Heart left ventricle (tissue), 16 donors: ENCODE measurements around the gene SREBF2. TPM values are rescaled to one million over a fixed set of nuclear protein-coding genes. Genes with fewer than 3 reads are reported as not detected.

Experiments used
- ATAC-seq, 4 donors: fragments of 200-7000 bp; cut with Tn5 transposase; one replicate each; pipeline ENCODE4 v1.9.1; 2020 to 2022; ENCODE audit warnings: moderate library complexity in 4 of 4, mild to moderate bottlenecking in 3 of 4, moderate number of reproducible peaks in 1 of 4
- DNase-seq, 5 donors: peaks; one replicate each; pipeline ENCODE4 v3.0.0-alpha.2; 2020
- H3K27ac ChIP-seq, 12 donors: fragments of 200-600 bp; sonication (generic) in 4 of 12; one replicate each; pipeline versions ENCODE4 v1.5.0 to v1.8.0; 2016 to 2022; ENCODE audit warnings: mild to moderate bottlenecking in 2 of 12
- H3K27me3 ChIP-seq, 9 donors: fragments of 200-600 bp; sonication (generic) in 2 of 9; one replicate each; pipeline versions ENCODE4 v1.5.1 to v1.8.0; 2016 to 2022; ENCODE audit warnings: mild to moderate bottlenecking in 3 of 9
- H3K36me3 ChIP-seq, 9 donors: fragments of 200-600 bp; sonication (generic) in 2 of 9; one replicate each; pipeline versions ENCODE4 v1.5.0 to v1.8.0; 2018 to 2022; ENCODE audit warnings: mild to moderate bottlenecking in 2 of 9
- H3K4me1 ChIP-seq, 12 donors: fragments of 200-600 bp; sonication (generic) in 4 of 12; one replicate each; pipeline versions ENCODE4 v1.5.0 to v1.8.0; 2016 to 2022; ENCODE audit warnings: mild to moderate bottlenecking in 3 of 12
- H3K4me3 ChIP-seq, 12 donors: fragments of 200-600 bp; sonication (generic) in 4 of 12; one replicate each; pipeline versions ENCODE4 v1.5.0 to v1.8.0; 2017 to 2022; ENCODE audit warnings: mild to moderate bottlenecking in 9 of 12, moderate library complexity in 4 of 12
- H3K9me3 ChIP-seq, 12 donors: fragments of 200-600 bp; sonication (generic) in 4 of 12; one replicate each; pipeline versions ENCODE4 v1.5.0 to v1.8.0; 2016 to 2022; ENCODE audit warnings: mild to moderate bottlenecking in 1 of 12
- POLR2A ChIP-seq, 2 donors: fragments of 450-650 bp; IDR thresholded peaks; one replicate each; pipeline ENCODE4 v1.6.1; 2017; ENCODE audit warnings: antibody characterized with exemption in 2 of 2, mild to moderate bottlenecking in 2 of 2, moderate library complexity in 2 of 2
- WGBS, 4 donors: extraction: QIAGEN DNeasy Blood & Tissue Kit in 2 of 4; methylation state at CpG; one replicate each; pipeline versions ENCODE4 v1.1.5 to v1.1.7; 2013 to 2018; 5-methylcytosine and 5-hydroxymethylcytosine counted together
- intact Hi-C, 10 donors: fragments of 100-400 bp; cut with DNase I; formaldehyde crosslinking; loops; one replicate each; pipeline versions ENCODE4 v1.11.1 to v1.14.2; 2022
- polyA plus RNA-seq, 2 donors: library from polyadenylated mRNA; stranded (reverse); fragments of 200-250 nt; gene quantifications; one replicate each; pipeline ENCODE4 v1.2.3, GENCODE V29; 2013
- total RNA-seq, 9 donors: library from RNA; depleted of rRNA in 2 of 9; stranded (reverse); fragments of >200 nt in 2 of 9; fragmentation: NEBNext Ultra II Directional in 3 of 9; extraction: Animal tissue kit (Norgen Biotek cat#: 25700) in 3 of 9; gene quantifications; one replicate each; pipeline versions ENCODE4 v1.1.0 to v1.2.4, GENCODE V29; 2016 to 2023
- TF ChIP-seq, protein P1 (sequence below), 12 donors: fragments of 200-600 bp; sonication (generic) in 4 of 12; IDR thresholded peaks; one replicate each; pipeline versions ENCODE4 v1.5.0 to v1.8.0; 2018 to 2022; ENCODE audit warnings: antibody characterized with exemption in 12 of 12, mild to moderate bottlenecking in 5 of 12
- donor health status: ischemic (EF 13 %, LVEDD 7.1; RV severe dilation, severe dysfunction).
- donor health status: healthy with polysubstance abuse.
- donor health status: DM: no; HTN: yes; CAD: no.
- donor health status: DM: no; HTN: no; CAD: no.
- donor health status: ischemic (EF 25% LVEDD 6.9; RV normal size, moderate dysfunction).
- donor health status: ischemic (EF 25% LVEDD 5.7; RV mildly dilated, moderate dysfunction).
- donor health status: healthy.
- donor health status: DM: yes; HTN: yes; CAD: no.
- donor health status: ischemic (EF 35%, LVEDD 5.7; RV mildly dilated, moderate dysfunction).
- donor health status: nonischemic (EF 11% LVEDD 7.7; RV severe dilation, severe dysfunction).
- donor health status: DM: yes; HTN: yes; CAD: no.
- donor health status: PGD.
- donor health status: ischemic (EF 29% LVEDD 5.4; RV normal size, mild dysfunction).
- donor health status: nonischemic (EF 23%, LVEDD 6.1; RV moderate dilation, normal function).

Gene SREBF2
- total and polyA plus RNA-seq, 11 donors, result 39.4 to 115 (median 73.0) TPM

GRCh38 chr22:41857860-41858199, 24.9 kb downstream of the SREBF2 start:
- peak overlapping the region in 3 of 12 donors; percentile 21 to 48 (median 22) for H3K27ac ChIP-seq
- ATAC-seq (no peak), DNase-seq (no peak)
- no peak overlapping the region for H3K4me3 ChIP-seq
- TF ChIP-seq, protein P1, sequence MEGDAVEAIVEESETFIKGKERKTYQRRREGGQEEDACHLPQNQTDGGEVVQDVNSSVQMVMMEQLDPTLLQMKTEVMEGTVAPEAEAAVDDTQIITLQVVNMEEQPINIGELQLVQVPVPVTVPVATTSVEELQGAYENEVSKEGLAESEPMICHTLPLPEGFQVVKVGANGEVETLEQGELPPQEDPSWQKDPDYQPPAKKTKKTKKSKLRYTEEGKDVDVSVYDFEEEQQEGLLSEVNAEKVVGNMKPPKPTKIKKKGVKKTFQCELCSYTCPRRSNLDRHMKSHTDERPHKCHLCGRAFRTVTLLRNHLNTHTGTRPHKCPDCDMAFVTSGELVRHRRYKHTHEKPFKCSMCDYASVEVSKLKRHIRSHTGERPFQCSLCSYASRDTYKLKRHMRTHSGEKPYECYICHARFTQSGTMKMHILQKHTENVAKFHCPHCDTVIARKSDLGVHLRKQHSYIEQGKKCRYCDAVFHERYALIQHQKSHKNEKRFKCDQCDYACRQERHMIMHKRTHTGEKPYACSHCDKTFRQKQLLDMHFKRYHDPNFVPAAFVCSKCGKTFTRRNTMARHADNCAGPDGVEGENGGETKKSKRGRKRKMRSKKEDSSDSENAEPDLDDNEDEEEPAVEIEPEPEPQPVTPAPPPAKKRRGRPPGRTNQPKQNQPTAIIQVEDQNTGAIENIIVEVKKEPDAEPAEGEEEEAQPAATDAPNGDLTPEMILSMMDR (IDR thresholded peaks at IDR 0.05), result no peak
- no peak for TF ChIP-seq POLR2A (IDR thresholded peaks at IDR 0.05)
- H3K4me1 ChIP-seq, result peaks cover 0 to 40% (median 21%) of the 10 kb centered on the region in 12 donors
- H3K9me3 ChIP-seq, result no peaks in the 10 kb centered on the region
- intact Hi-C loops, result no loop called here
- no peaks in the 10 kb centered on the region for H3K36me3 ChIP-seq
- H3K27me3 ChIP-seq, result no peaks in the 10 kb centered on the region

GRCh38 chr22:41862160-41862529, 29.2 kb downstream of the SREBF2 start:
- DNase-seq, result no peak
- no peaks in the 10 kb centered on the region for H3K27me3 ChIP-seq
- ATAC-seq, result peak in 3 of 4 donors; percentile 18 to 23 (median 20)
- H3K4me3 ChIP-seq, result no peak overlapping the region
- no peaks in the 10 kb centered on the region for H3K9me3 ChIP-seq
- TF ChIP-seq, protein P1 (IDR thresholded peaks at IDR 0.05), result no peak
- TF ChIP-seq POLR2A (IDR thresholded peaks at IDR 0.05), result no peak
- peaks cover 0 to 13% (median 7%) of the 10 kb centered on the region in 9 donors for H3K36me3 ChIP-seq
- WGBS, 4 donors, result 50 to 75% (median 55%) methylated on average over 4 of the region's 4 CpGs
- H3K4me1 ChIP-seq, result peaks cover 0 to 48% (median 24%) of the 10 kb centered on the region in 12 donors
- intact Hi-C loops, result no loop called here
- H3K27ac ChIP-seq, result peak overlapping the region in 7 of 12 donors; percentile 2 to 59 (median 38)

GRCh38 chr22:41862530-41863266, 29.8 kb downstream of the SREBF2 start:
- H3K9me3 ChIP-seq, result no peaks in the 10 kb centered on the region
- DNase-seq (no peak), ATAC-seq (peak in 3 of 4 donors; percentile 35 to 51 (median 42))
- WGBS, 4 donors, result 56 to 69% (median 60%) methylated on average over 11 of the region's 11 CpGs
- H3K27ac ChIP-seq, result peak overlapping the region in 8 of 12 donors; percentile 2 to 59 (median 35)
- intact Hi-C loops, result no loop called here
- H3K36me3 ChIP-seq, result peaks cover 0 to 19% (median 13%) of the 10 kb centered on the region in 9 donors
- H3K4me3 ChIP-seq, result no peak overlapping the region
- peaks cover 0 to 42% (median 22%) of the 10 kb centered on the region in 12 donors for H3K4me1 ChIP-seq
- H3K27me3 ChIP-seq, result no peaks in the 10 kb centered on the region
- TF ChIP-seq POLR2A (IDR thresholded peaks at IDR 0.05), result no peak
- TF ChIP-seq, protein P1 (IDR thresholded peaks at IDR 0.05), result no peak

- no peak for DNase-seq
- H3K27ac ChIP-seq, result peak overlapping the region in 2 of 12 donors; percentile 32 to 56
- 93 to 96% (median 94%) methylated on average over 2 of the region's 2 CpGs for WGBS, 4 donors
- intact Hi-C loops, result no loop called here
- H3K36me3 ChIP-seq, result peaks cover 0 to 26% (median 20%) of the 10 kb centered on the region in 9 donors
- ATAC-seq, result no peak
- no peak for TF ChIP-seq POLR2A (IDR thresholded peaks at IDR 0.05)
- TF ChIP-seq, protein P1 (IDR thresholded peaks at IDR 0.05), result no peak
- H3K9me3 ChIP-seq, result no peaks in the 10 kb centered on the region
- H3K4me3 ChIP-seq, result no peak overlapping the region
- no peaks in the 10 kb centered on the region for H3K27me3 ChIP-seq
- peaks cover 0 to 38% (median 19%) of the 10 kb centered on the region in 12 donors for H3K4me1 ChIP-seq
Observed at GRCh38 chr22:41863472-41863871, 30.6 kb downstream of the SREBF2 start.
